ENCODE measurements around the gene TBCB.

DNA sequence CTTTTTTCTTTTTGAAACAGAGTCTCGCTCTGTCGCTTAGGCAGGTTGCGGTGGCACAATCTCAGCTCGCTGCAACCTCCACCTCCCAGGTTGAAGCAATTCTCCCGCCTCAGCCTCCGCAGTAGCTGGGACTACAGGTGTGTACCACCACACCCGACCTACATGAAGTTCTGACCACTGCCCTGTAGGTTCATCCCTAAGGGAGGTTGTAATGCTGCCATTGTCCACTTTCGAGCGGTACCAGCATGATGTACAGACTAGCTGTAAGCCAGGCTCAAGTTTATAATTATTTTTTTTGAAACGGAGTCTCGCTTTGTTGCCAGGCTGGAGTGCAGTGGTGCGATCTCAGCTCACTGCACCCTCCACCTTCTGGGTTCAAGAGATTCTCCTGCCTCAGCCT is 48.5 kb downstream of the TBCB start:
- TF ChIP-seq, protein P1, sequence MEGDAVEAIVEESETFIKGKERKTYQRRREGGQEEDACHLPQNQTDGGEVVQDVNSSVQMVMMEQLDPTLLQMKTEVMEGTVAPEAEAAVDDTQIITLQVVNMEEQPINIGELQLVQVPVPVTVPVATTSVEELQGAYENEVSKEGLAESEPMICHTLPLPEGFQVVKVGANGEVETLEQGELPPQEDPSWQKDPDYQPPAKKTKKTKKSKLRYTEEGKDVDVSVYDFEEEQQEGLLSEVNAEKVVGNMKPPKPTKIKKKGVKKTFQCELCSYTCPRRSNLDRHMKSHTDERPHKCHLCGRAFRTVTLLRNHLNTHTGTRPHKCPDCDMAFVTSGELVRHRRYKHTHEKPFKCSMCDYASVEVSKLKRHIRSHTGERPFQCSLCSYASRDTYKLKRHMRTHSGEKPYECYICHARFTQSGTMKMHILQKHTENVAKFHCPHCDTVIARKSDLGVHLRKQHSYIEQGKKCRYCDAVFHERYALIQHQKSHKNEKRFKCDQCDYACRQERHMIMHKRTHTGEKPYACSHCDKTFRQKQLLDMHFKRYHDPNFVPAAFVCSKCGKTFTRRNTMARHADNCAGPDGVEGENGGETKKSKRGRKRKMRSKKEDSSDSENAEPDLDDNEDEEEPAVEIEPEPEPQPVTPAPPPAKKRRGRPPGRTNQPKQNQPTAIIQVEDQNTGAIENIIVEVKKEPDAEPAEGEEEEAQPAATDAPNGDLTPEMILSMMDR (conservative IDR thresholded peaks at IDR 0.05; ENCODE audit: low read depth, low read length) = no peak
- TF ChIP-seq EZH2 (IDR thresholded peaks at IDR 0.05; ENCODE audit: borderline replicate concordance, low read depth, low read length, poor library complexity, severe bottlenecking) = no peak
